ENCODE measurements around the gene CADM1. TPM values are rescaled to one million over a fixed set of nuclear protein-coding genes. Genes with fewer than 3 reads are reported as not detected.

Gene CADM1
- total and polyA plus RNA-seq, 10 donors, result 1.4 to 18.8 (median 10.4) TPM

GRCh38 chr11:115190196-115190595, 314.0 kb downstream of the CADM1 start:
- no peak for DNase-seq
- TF ChIP-seq POLR2AphosphoS5 (IDR thresholded peaks at IDR 0.05), result no peak
- 94 to 100% (median 97%) methylated on average over 1 of the region's 1 CpG for WGBS, 5 donors

GRCh38 chr11:115188898-115189278, 315.3 kb downstream of the CADM1 start:
- Histone ChIP-seq H3K27ac (no peak overlapping the region), H3K4me3 (no peak overlapping the region), H3K9me3 (no peaks in the 10 kb centered on the region), H3K36me3 (no peaks in the 10 kb centered on the region), H3K27me3 (replicated peaks in 1 of 7) (no peaks in the 10 kb centered on the region), H3K4me1 (no peaks in the 10 kb centered on the region)
- DNase-seq, result no peak
- no peak for TF ChIP-seq POLR2A (IDR thresholded peaks at IDR 0.05)
- TF ChIP-seq POLR2AphosphoS5 (IDR thresholded peaks at IDR 0.05), result no peak
- no peak for TF ChIP-seq CTCF (IDR thresholded peaks at IDR 0.05 in 8 of 11, conservative IDR thresholded peaks at IDR 0.05 in 3 of 11)
- 84 to 95% (median 94%) methylated on average over 4 of the region's 4 CpGs for WGBS, 5 donors
- intact Hi-C loops (cut with DNase I; ENCODE audit: low total_unique reads), result no loop called here

More at GRCh38 chr11:115190196-115190595, 314.0 kb downstream of the CADM1 start:
- intact Hi-C loops (cut with DNase I; ENCODE audit: low total_unique reads), result no loop called here
- H3K27me3 ChIP-seq (replicated peaks in 1 of 7), result no peaks in the 10 kb centered on the region
- H3K27ac ChIP-seq, result no peak overlapping the region
- H3K36me3 ChIP-seq, result no peaks in the 10 kb centered on the region
- H3K4me1 ChIP-seq, result no peaks in the 10 kb centered on the region
- H3K9me3 ChIP-seq, result no peaks in the 10 kb centered on the region
- H3K4me3 ChIP-seq, result no peak overlapping the region

GRCh38 chr11:115188188-115188897, 315.9 kb downstream of the CADM1 start:
- DNase-seq, result no peak
- no peaks in the 10 kb centered on the region for H3K36me3 ChIP-seq
- no peaks in the 10 kb centered on the region for H3K4me1 ChIP-seq
- TF ChIP-seq POLR2A (IDR thresholded peaks at IDR 0.05), result no peak
- TF ChIP-seq CTCF (IDR thresholded peaks at IDR 0.05 in 8 of 11, conservative IDR thresholded peaks at IDR 0.05 in 3 of 11), result no peak
- no peak for TF ChIP-seq POLR2AphosphoS5 (IDR thresholded peaks at IDR 0.05)
- WGBS, 5 donors, result 89 to 95% (median 91%) methylated on average over 6 of the region's 6 CpGs
- H3K27ac ChIP-seq, result no peak overlapping the region
- no peak overlapping the region for H3K4me3 ChIP-seq
- H3K9me3 ChIP-seq, result no peaks in the 10 kb centered on the region
- intact Hi-C loops (cut with DNase I; ENCODE audit: low total_unique reads), result no loop called here
- H3K27me3 ChIP-seq (replicated peaks in 1 of 7), result no peaks in the 10 kb centered on the region

GRCh38 chr11:115185931-115186330, 318.3 kb downstream of the CADM1 start:
- WGBS, 5 donors, result 65 to 83% (median 69%) methylated on average over 5 of the region's 5 CpGs
- Histone ChIP-seq H3K27ac (no peak overlapping the region), H3K27me3 (replicated peaks in 1 of 7) (no peaks in the 10 kb centered on the region), H3K36me3 (no peaks in the 10 kb centered on the region), H3K4me1 (no peaks in the 10 kb centered on the region), H3K9me3 (no peaks in the 10 kb centered on the region), H3K4me3 (no peak overlapping the region)
- no peak for DNase-seq
- TF ChIP-seq POLR2AphosphoS5 (IDR thresholded peaks at IDR 0.05) (no peak), POLR2A (IDR thresholded peaks at IDR 0.05) (no peak), CTCF (IDR thresholded peaks at IDR 0.05 in 8 of 11, conservative IDR thresholded peaks at IDR 0.05 in 3 of 11) (no peak)
- intact Hi-C loops (cut with DNase I; ENCODE audit: low total_unique reads), result no loop called here
